ENCODE data around the gene FSTL5.

DNA sequence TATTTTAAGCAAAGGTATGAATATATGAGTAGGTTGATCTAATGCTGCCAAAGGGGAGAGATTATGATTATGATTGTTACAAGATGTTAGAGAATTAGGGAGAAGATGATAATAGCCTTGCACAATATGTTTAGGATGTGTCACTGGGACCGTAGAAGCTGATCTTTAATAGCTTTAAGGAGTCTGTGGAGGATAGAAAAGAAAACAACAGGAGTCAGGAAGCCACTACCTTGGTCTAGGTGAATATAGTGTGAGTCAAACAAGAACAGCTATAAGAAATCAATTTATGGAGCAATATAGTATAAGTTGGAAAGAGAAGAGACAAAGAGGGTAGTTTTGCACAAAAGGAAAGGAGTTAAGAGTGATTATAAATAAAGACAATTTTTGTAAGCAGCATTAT, 232.7 kb downstream of the FSTL5 start:
- TF ChIP-seq, protein P1, sequence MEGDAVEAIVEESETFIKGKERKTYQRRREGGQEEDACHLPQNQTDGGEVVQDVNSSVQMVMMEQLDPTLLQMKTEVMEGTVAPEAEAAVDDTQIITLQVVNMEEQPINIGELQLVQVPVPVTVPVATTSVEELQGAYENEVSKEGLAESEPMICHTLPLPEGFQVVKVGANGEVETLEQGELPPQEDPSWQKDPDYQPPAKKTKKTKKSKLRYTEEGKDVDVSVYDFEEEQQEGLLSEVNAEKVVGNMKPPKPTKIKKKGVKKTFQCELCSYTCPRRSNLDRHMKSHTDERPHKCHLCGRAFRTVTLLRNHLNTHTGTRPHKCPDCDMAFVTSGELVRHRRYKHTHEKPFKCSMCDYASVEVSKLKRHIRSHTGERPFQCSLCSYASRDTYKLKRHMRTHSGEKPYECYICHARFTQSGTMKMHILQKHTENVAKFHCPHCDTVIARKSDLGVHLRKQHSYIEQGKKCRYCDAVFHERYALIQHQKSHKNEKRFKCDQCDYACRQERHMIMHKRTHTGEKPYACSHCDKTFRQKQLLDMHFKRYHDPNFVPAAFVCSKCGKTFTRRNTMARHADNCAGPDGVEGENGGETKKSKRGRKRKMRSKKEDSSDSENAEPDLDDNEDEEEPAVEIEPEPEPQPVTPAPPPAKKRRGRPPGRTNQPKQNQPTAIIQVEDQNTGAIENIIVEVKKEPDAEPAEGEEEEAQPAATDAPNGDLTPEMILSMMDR (IDR thresholded peaks at IDR 0.05; ENCODE audit: poor library complexity), result no peak
- TF ChIP-seq EZH2phosphoT487 (IDR thresholded peaks at IDR 0.05; ENCODE audit: low read depth, severe bottlenecking, unreplicated experiment) (no peak), EZH2 (IDR thresholded peaks at IDR 0.05; ENCODE audit: borderline replicate concordance) (no peak)

Measured in hepatocyte (in vitro differentiated cells).